Transverse colon (tissue), 4 donors: ENCODE measurements around the gene SOS1.

Experiments used
- EP300 ChIP-seq: sonication (generic); formaldehyde crosslinking; IDR thresholded peaks from one replicate; pipeline ENCODE4 v1.6.1; 2017; ENCODE audit warnings: antibody characterized with exemption, low read depth
- POLR2A ChIP-seq: fragments of 450-650 bp; IDR thresholded peaks from one replicate; pipeline ENCODE4 v1.6.1; 2016; ENCODE audit warnings: antibody characterized with exemption, mild to moderate bottlenecking, moderate library complexity
- POLR2AphosphoS5 ChIP-seq, 3 donors: sonication (generic); formaldehyde crosslinking; IDR thresholded peaks; one replicate each; pipeline ENCODE4 v1.6.1; 2016; ENCODE audit warnings: antibody characterized with exemption in 3 of 3
- TF ChIP-seq, protein P1 (sequence below), 5 experiments: fragments of 200-600 bp in 3 of 5; fragments of 450-650 bp in 2 of 5; sonication (generic) in 3 of 5; IDR thresholded peaks; 1 replicate in 2 of 5; 2 replicates in 3 of 5; pipeline ENCODE4 v1.5.1; 2016 to 2017; ENCODE audit warnings: antibody characterized with exemption in 5 of 5, inconsistent platforms in 3 of 5, mild to moderate bottlenecking in 2 of 5, moderate library complexity in 1 of 5

DNA sequence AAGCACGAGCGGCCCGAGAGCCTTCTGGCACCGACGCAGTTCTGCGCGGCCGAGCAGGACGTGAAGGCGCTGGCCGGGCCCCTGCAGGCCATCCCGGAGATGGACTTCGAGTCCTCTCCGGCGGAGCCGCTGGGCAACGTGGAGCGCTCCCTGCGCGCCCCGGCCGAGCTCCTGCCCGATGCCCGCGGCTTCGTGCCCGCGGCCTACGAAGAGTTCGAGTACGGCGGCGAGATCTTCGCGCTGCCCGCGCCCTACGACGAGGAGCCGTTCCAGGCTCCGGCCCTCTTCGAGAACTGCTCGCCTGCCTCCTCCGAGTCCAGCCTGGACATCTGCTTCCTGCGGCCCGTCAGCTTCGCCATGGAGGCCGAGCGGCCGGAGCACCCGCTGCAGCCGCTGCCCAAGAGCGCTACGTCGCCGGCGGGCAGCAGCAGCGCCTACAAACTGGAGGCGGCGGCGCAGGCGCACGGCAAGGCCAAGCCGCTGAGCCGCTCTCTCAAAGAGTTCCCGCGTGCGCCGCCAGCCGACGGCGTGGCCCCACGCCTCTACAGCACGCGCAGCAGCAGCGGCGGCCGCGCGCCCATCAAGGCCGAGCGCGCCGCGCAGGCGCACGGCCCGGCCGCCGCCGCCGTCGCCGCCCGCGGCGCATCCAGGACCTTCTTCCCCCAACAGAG is 160.8 kb downstream of the SOS1 start:
- TF ChIP-seq, protein P1, sequence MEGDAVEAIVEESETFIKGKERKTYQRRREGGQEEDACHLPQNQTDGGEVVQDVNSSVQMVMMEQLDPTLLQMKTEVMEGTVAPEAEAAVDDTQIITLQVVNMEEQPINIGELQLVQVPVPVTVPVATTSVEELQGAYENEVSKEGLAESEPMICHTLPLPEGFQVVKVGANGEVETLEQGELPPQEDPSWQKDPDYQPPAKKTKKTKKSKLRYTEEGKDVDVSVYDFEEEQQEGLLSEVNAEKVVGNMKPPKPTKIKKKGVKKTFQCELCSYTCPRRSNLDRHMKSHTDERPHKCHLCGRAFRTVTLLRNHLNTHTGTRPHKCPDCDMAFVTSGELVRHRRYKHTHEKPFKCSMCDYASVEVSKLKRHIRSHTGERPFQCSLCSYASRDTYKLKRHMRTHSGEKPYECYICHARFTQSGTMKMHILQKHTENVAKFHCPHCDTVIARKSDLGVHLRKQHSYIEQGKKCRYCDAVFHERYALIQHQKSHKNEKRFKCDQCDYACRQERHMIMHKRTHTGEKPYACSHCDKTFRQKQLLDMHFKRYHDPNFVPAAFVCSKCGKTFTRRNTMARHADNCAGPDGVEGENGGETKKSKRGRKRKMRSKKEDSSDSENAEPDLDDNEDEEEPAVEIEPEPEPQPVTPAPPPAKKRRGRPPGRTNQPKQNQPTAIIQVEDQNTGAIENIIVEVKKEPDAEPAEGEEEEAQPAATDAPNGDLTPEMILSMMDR (IDR thresholded peaks at IDR 0.05): peak in 1 of 5 experiments; percentile 5
- no peak for TF ChIP-seq POLR2A
- TF ChIP-seq POLR2AphosphoS5 (IDR thresholded peaks at IDR 0.05): no peak
- TF ChIP-seq EP300: no peak
